Muscle of arm (tissue), 14 donors: ENCODE results near the gene ADA. TPM values are rescaled to one million over a fixed set of nuclear protein-coding genes. Genes with fewer than 3 reads are reported as not detected.
"Not testable (repeated sequence)": the region's sequence is repeated elsewhere in the genome, so short reads cannot be mapped to it uniquely, and the experiment has no call there.

Experiments
- DNase-seq: peaks from one replicate; pipeline ENCODE4 v3.0.0-alpha.2; 2013
- long read RNA-seq, 11 donors: transcript quantifications; one replicate each; lab custom pipeline, GENCODE V29; 2026
- polyA plus RNA-seq, 12 donors: library from polyadenylated mRNA; unstranded; fragments of 120-200 nt; gene quantifications; one replicate each; pipeline ENCODE4 v1.2.1, GENCODE V29; 2013; ENCODE audit not compliant: insufficient read length in 12 of 12

ADA gene
- polyA plus RNA-seq, result 10 to 100 TPM in 2 of 12 donors, 1 to 10 TPM in 9, not detected in 1; 4.1 to 10.7 (median 6.8) TPM
- long read RNA-seq, donor 1, partial matches to known transcripts, result 0 of 1 reads
- long read RNA-seq, donor 1, other reads (novel, unspliced or antisense), result 0 of 1 reads
- long read RNA-seq, donor 2, transcript ADA-201 (12 exons, 1,539 nt), result major isoform, 5 of 5 reads
- long read RNA-seq, donor 2, partial matches to known transcripts, result 0 of 5 reads
- long read RNA-seq, donor 2, other reads (novel, unspliced or antisense), result 0 of 5 reads
- long read RNA-seq, donor 3, partial matches to known transcripts, result 0 of 1 reads
- long read RNA-seq, donor 3, other reads (novel, unspliced or antisense), result 0 of 1 reads
- long read RNA-seq, donor 4, partial matches to known transcripts, result 0 of 1 reads
- long read RNA-seq, donor 4, other reads (novel, unspliced or antisense), result 0 of 1 reads
- long read RNA-seq, donor 5, partial matches to known transcripts, result 0 of 3 reads
- long read RNA-seq, donor 5, other reads (novel, unspliced or antisense), result 0 of 3 reads
- long read RNA-seq, donor 6, partial matches to known transcripts, result 0 of 2 reads
- long read RNA-seq, donor 6, other reads (novel, unspliced or antisense), result 0 of 2 reads
- long read RNA-seq, donor 7, partial matches to known transcripts, result 0 of 3 reads
- long read RNA-seq, donor 7, other reads (novel, unspliced or antisense), result 0 of 3 reads
- long read RNA-seq, donor 8, partial matches to known transcripts, result 0 of 1 reads
- long read RNA-seq, donor 8, other reads (novel, unspliced or antisense), result 0 of 1 reads
- long read RNA-seq, donor 9, partial matches to known transcripts, result 0 of 2 reads
- long read RNA-seq, donor 9, other reads (novel, unspliced or antisense), result 0 of 2 reads
- long read RNA-seq, donor 10, partial matches to known transcripts, result 0 of 1 reads
- long read RNA-seq, donor 10, other reads (novel, unspliced or antisense), result 0 of 1 reads
- long read RNA-seq, donor 11, partial matches to known transcripts, result 0 of 4 reads
- long read RNA-seq, donor 11, other reads (novel, unspliced or antisense), result 0 of 4 reads

GRCh38 chr20:44651684-44652423 lies at the start of gene ADA:
Gene ADA, minus strand, starts transcription at chr20:44651699. Its CDS starts 92 bp downstream, at chr20:44651607.
- DNase-seq, result no peak

- no peak for DNase-seq
Measured at GRCh38 chr20:44700306-44700705, 48.8 kb upstream of the ADA start.

- DNase-seq, result no peak
Measured at GRCh38 chr20:44698351-44698750, 46.9 kb upstream of the ADA start.

GRCh38 chr20:44697041-44697440 lies 45.5 kb upstream of the ADA start:
- DNase-seq, result not testable (repeated sequence)

GRCh38 chr20:44696315-44696714 lies 44.8 kb upstream of the ADA start:
- DNase-seq, result no peak

GRCh38 chr20:44695674-44696300 lies 44.3 kb upstream of the ADA start:
- DNase-seq, result no peak

GRCh38 chr20:44695295-44695673 lies 43.8 kb upstream of the ADA start:
- DNase-seq, result no peak

- DNase-seq, result no peak
Measured at GRCh38 chr20:44694159-44694558, 42.7 kb upstream of the ADA start.

GRCh38 chr20:44693627-44694026 lies 42.1 kb upstream of the ADA start:
- DNase-seq, result no peak

- DNase-seq, result no peak
Measured at GRCh38 chr20:44692932-44693480, 41.5 kb upstream of the ADA start.

- DNase-seq, result peak; percentile 59
Measured at GRCh38 chr20:44691424-44692423, 40.2 kb upstream of the ADA start.

- DNase-seq, result no peak
Measured at GRCh38 chr20:44690781-44691423, 39.4 kb upstream of the ADA start.

GRCh38 chr20:44689809-44690208 lies 38.3 kb upstream of the ADA start:
- DNase-seq, result no peak

- DNase-seq, result no peak
Measured at GRCh38 chr20:44688053-44688625, 36.6 kb upstream of the ADA start.

GRCh38 chr20:44686934-44687333 lies 35.4 kb upstream of the ADA start:
- no peak for DNase-seq

GRCh38 chr20:44684047-44684967 lies 32.8 kb upstream of the ADA start:
- DNase-seq, result no peak

- no peak for DNase-seq
Measured at GRCh38 chr20:44683263-44684046, 32.0 kb upstream of the ADA start.
